IPS DF 4.7 (cell line): Measurements from ENCODE around the gene CRYGN.

ENCODE experiments used
- DNase-seq: peaks from one replicate; pipeline ENCODE4 v3.0.0-alpha.2; 2013; ENCODE audit warnings: low spot score; ENCODE audit errors: extremely low read depth

The CRYGN gene

GRCh38 chr7:151460474-151460855, 20.5 kb upstream of the CRYGN start:
- DNase-seq = no peak

- DNase-seq = no peak
These were observed 20.0 kb upstream of the CRYGN start for GRCh38 chr7:151459726-151460473.

- DNase-seq = no peak
These were observed 17.6 kb upstream of the CRYGN start for GRCh38 chr7:151457534-151457933.

DNA sequence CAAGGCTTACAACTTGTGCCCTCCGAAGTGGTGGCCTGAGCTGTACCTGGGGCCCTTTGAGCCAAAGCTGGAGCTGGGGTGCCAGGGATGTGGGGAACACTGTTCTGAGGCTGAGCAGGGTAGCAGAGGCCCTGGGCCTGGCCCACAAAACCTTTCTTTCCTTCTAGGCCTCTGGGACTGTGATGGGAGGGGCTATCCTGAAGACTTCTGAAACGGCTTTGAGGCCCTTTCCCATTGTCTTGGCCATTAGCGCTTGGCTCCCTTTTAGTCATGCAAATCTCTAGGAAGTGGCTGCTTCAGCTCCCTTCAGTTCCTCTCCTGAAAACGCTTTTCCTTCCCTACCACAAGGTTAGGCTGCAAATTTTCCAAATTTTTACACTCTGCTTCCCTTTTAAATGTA, 16.8 kb upstream of the CRYGN start:
- peak; percentile 81 for DNase-seq

- no peak for DNase-seq
These were observed 16.3 kb upstream of the CRYGN start for GRCh38 chr7:151456276-151456675.

DNA sequence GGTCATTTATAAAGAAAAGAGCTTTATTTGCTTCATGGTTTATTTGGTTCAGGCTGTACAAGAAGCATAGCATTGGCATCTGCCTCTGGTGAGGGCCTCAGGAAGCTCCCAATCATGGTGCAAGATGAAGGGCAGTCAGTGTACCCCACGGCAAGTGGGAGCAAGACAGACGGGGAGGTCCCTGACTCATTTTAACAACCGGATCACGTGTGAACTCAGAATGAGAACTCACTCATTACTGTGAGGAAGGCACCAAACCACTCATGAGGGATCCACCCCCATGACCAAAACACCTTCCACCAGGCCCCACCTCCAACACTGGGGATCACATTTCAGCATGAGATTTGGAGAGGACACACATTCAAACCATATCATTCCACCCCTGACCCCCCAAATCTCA, 15.7 kb upstream of the CRYGN start:
- DNase-seq = no peak

DNA sequence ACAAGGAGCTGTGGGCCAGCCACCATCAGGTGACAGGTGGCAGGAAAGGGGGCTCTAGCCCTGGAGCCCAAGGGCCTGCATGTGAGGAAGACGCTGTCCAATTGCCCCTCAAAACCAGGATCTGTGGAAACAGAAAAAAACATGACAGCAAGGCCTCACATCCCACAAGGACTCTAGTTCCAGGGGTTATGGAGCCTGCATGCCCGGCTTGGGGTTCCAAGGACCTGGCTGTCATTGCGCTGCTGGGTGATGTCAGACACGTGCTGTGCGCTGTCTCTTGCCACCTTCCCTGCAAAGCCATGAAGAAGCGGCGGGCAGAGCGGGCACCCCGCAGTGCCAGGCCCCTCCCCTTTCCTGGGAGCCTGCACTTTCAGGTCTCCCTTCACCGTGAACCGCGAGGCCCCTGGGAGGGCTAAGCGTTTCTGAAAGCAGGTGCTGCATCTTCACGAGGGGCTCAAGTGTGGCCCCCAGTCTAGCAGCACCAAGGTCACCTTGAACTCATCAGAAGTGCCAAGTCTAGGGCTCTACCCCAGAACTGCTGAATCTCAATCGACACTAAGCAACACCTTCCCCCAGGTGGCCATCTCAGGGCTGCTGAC, 15.1 kb upstream of the CRYGN start:
- no peak for DNase-seq

DNA sequence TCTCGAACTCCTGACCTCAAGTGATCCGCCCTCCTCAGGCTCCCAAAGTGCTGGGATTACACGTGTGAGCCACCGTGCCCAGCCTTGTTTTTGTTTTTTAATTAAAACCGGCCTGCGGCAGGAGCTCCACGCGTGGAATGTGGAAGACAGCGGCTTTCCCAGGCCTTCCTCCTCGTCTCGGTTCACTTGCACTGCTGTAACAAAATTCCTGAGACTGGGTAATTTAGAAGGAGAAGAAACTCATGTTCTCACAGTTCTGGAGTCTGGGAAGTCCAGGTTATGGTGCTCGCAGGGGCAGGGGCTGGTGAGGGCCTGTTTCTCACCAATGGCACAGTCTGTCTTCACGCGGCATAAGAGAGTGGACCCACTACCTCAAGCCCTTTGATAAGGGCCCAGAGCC, 14.4 kb upstream of the CRYGN start:
- DNase-seq = no peak

GRCh38 chr7:151453326-151453791, 13.4 kb upstream of the CRYGN start:
- DNase-seq = no peak

GRCh38 chr7:151452680-151453325, 12.9 kb upstream of the CRYGN start:
- no peak for DNase-seq

GRCh38 chr7:151451626-151452571, 12.0 kb upstream of the CRYGN start:
- DNase-seq = no peak

- DNase-seq = no peak
These were observed 11.2 kb upstream of the CRYGN start for GRCh38 chr7:151451156-151451555.

GRCh38 chr7:151449990-151450389, 10.0 kb upstream of the CRYGN start:
- no peak for DNase-seq

- DNase-seq = no peak
These were observed 8.6 kb upstream of the CRYGN start for GRCh38 chr7:151448261-151449252.

DNA sequence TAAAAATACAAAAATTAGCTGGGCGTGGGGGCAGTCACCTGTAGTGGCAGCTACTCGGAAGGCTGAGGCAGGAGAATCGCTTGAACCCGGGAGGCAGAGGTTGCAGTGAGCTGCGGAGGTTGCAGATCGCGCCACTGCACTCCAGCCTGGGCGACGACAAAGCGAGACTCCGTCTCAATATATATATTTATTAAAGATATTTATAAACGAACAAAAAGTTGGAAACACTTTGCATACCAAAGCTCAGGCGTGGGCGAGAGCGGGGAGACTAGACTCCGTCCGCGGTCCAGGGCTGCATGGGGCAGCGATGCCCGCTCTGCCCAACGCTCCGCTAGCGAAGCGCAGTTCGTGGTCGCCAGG, 7.9 kb upstream of the CRYGN start:
- no peak for DNase-seq

GRCh38 chr7:151447312-151447711, 7.4 kb upstream of the CRYGN start:
- DNase-seq = no peak

GRCh38 chr7:151446412-151446811, 6.5 kb upstream of the CRYGN start:
- DNase-seq = no peak

- no peak for DNase-seq
These were observed 4.7 kb upstream of the CRYGN start for GRCh38 chr7:151444632-151445031.

DNA sequence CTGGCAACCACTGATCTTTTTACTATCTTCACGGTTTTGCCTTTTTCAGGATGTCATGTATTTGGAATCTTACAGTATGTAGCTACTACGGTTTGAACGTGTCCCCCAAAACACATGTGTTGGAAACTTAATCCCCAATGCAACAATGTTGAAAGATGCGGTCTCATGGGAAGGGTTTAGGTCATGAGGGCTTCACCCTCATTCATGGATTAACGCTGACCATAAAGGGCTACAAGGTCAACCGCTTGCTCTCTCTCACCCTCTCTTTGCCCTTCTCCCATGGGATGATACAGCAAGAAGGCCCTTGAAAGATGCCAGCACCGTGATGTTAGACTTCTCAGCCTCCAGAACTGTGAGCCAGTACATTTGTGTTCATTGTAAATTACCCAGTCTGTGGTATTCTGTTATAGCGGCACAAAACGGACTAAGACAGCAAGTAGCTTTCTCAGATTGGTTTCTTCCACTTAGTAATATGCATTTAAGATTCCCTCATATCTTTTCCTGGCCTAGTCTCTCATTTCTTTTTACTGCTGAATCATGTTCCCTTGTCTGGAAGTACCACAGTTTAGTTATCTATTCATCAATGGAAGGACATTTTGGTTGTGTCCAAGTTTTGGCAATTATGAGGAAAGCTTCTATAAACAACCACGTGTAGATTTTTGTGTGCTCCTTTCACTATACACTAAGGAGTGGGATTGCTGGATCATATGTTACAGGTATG, 3.0 kb upstream of the CRYGN start:
- DNase-seq = no peak
